ENCODE results near the gene ARHGAP45. TPM values are rescaled to one million over a fixed set of nuclear protein-coding genes. Genes with fewer than 3 reads are reported as not detected.
A peak's percentile ranks its signal among the peaks of the same experiment; 100 is the strongest.

Gene ARHGAP45
- total RNA-seq, 6 experiments from 2014 or later = 4.2 to 10.0 (median 7.3) TPM

- ATAC-seq = peak; percentile 32 to 71 (median 58)
- Histone ChIP-seq H3K9me3 (no peaks in the 10 kb centered on the region), H3K27ac (peak overlapping the region; percentile 66 to 92 (median 88)), H3K36me3 (no peaks in the 10 kb centered on the region), H3K4me1 (peaks cover 0 to 59% (median 26%) of the 10 kb centered on the region in 4 donors), H3K4me3 (no peak overlapping the region), H3K27me3 (no peaks in the 10 kb centered on the region)
- TF ChIP-seq POLR2A (IDR thresholded peaks at IDR 0.05) (no peak), CTCF (IDR thresholded peaks at IDR 0.05) (no peak)
- peak in 2 of 3 donors; percentile 87 to 89 for DNase-seq
- intact Hi-C loops (cut with DNase I) = no loop called here
- 26% methylated on average over 7 of the region's 7 CpGs for WGBS (ENCODE audit: insufficient coverage, low coverage, low lambda C conversion rate, missing lambda C conversion rate)
Measured at GRCh38 chr19:1097810-1098176, 30.8 kb downstream of the ARHGAP45 start.

GRCh38 chr19:1098177-1099051 is 31.4 kb downstream of the ARHGAP45 start:
- Histone ChIP-seq H3K36me3 (no peaks in the 10 kb centered on the region), H3K27me3 (no peaks in the 10 kb centered on the region), H3K9me3 (no peaks in the 10 kb centered on the region), H3K4me1 (peaks cover 1 to 60% (median 28%) of the 10 kb centered on the region in 4 donors), H3K27ac (peak overlapping the region; percentile 76 to 92 (median 88)), H3K4me3 (peak overlapping the region in 2 of 3 donors; percentile 2 to 21)
- peak; percentile 42 to 70 (median 62) for ATAC-seq
- DNase-seq = peak; percentile 79 to 95 (median 94)
- no peak for TF ChIP-seq POLR2A (IDR thresholded peaks at IDR 0.05)
- TF ChIP-seq CTCF (IDR thresholded peaks at IDR 0.05) = no peak
- intact Hi-C loops (cut with DNase I) = no loop called here
- 21% methylated on average over 13 of the region's 15 CpGs for WGBS (ENCODE audit: insufficient coverage, low coverage, low lambda C conversion rate, missing lambda C conversion rate)

- DNase-seq (no peak), ATAC-seq (no peak)
- peaks cover 0 to 3% (median 2%) of the 10 kb centered on the region in 4 donors for H3K36me3 ChIP-seq
- H3K4me3 ChIP-seq = no peak overlapping the region
- no peaks in the 10 kb centered on the region for H3K9me3 ChIP-seq
- 19% methylated on average over 4 of the region's 9 CpGs for WGBS (ENCODE audit: insufficient coverage, low coverage, low lambda C conversion rate, missing lambda C conversion rate)
- peak overlapping the region; percentile 80 to 89 (median 83) for H3K27ac ChIP-seq
- H3K27me3 ChIP-seq = no peaks in the 10 kb centered on the region
- peaks cover 2 to 51% (median 25%) of the 10 kb centered on the region in 4 donors for H3K4me1 ChIP-seq
- intact Hi-C loops (cut with DNase I) = no loop called here
- TF ChIP-seq CTCF (IDR thresholded peaks at IDR 0.05) (no peak), POLR2A (IDR thresholded peaks at IDR 0.05) (no peak)
Measured at GRCh38 chr19:1101337-1101698, 34.4 kb downstream of the ARHGAP45 start.

- 44% methylated on average over 10 of the region's 17 CpGs for WGBS (ENCODE audit: insufficient coverage, low coverage, low lambda C conversion rate, missing lambda C conversion rate)
- ATAC-seq (peak in 1 of 4 donors; percentile 5), DNase-seq (no peak)
- intact Hi-C loops (cut with DNase I) = no loop called here
- TF ChIP-seq CTCF (IDR thresholded peaks at IDR 0.05) = no peak
- TF ChIP-seq POLR2A (IDR thresholded peaks at IDR 0.05) = no peak
- Histone ChIP-seq H3K36me3 (peaks cover 0 to 15% (median 7%) of the 10 kb centered on the region in 4 donors), H3K27ac (peak overlapping the region; percentile 80 to 89 (median 83)), H3K27me3 (no peaks in the 10 kb centered on the region), H3K9me3 (no peaks in the 10 kb centered on the region), H3K4me3 (no peak overlapping the region), H3K4me1 (peaks cover 2 to 47% (median 23%) of the 10 kb centered on the region in 4 donors)
Measured at GRCh38 chr19:1102407-1103131, 35.6 kb downstream of the ARHGAP45 start.

All from right lobe of liver (tissue), 6 donors.